Stimulated activated CD8-positive, alpha-beta memory T cell treated with anti-CD3 and anti-CD28 coated beads, Interleukin-2, amount 100 ng/mL, for 48 hours (primary cell): ENCODE results near the gene TMTC3.

Experiments
- DNase-seq, 2 donors: peaks; one replicate each; pipeline ENCODE4 v3.0.0-alpha.2; 2020; ENCODE audit warnings: low read depth in 2 of 2

The TMTC3 gene

DNA sequence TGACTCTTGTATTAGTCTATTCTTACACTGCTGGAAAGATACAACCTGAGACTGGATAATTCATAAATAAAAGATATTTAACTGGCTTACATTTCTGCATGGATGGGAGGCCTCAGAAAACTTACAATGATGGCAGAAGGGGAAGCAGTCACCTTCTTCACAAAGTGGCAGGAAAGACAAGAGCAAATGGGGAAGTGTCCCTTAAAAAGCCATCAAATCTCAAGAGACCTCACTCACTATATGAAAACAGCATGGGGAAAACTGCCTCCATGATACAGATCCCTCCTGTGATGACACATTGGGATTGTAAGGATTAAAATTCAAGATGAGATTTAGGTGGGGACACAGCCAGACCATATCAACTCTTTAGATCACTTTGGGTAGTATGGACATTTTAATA, 83.7 kb downstream of the TMTC3 start:
- DNase-seq, result no peak

DNA sequence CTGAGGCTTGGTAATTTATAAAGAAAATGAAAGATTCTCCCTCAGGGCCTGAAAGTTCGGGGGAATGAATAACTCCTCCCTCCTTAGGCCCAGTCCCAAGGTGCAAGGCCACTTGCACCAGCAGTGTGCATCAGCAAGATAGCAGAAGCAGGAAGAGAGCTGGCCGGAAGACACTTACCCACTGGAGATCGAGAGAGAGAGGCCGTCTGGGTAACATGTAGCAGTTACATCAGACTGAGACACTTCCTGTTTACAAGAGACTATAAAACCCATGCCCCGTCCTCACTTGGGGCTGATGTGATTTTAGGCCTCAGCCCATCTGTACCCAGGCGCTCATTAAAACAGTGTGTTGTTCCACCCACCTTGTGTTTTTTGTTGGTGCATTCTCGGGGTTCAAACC, 85.2 kb downstream of the TMTC3 start:
- DNase-seq, result no peak

GRCh38 chr12:88227871-88228270, 85.8 kb downstream of the TMTC3 start:
- no peak for DNase-seq

DNA sequence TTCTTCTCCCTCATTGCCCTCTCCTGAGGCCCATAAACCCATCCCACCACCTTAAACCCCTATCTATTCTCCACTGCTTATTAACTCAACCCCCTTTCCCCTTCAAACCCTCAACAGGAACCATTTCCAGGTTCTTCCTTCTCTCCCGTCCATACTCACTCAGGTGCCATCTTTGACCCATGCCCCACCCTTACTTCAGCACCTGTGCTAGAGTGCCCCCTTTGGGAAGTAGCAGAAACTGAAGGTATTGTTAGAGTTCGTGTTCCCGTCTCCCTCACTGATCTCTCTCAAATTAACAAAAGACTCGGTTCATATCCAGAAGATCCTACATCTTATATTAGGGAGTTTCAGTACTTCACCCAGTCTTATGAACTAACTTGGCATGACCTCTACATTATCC, 86.6 kb downstream of the TMTC3 start:
- no peak for DNase-seq

- no peak for DNase-seq
These were observed 88.2 kb downstream of the TMTC3 start for GRCh38 chr12:88230271-88230670.

- DNase-seq, result no peak
These were observed 93.2 kb downstream of the TMTC3 start for GRCh38 chr12:88235183-88235833.

DNA sequence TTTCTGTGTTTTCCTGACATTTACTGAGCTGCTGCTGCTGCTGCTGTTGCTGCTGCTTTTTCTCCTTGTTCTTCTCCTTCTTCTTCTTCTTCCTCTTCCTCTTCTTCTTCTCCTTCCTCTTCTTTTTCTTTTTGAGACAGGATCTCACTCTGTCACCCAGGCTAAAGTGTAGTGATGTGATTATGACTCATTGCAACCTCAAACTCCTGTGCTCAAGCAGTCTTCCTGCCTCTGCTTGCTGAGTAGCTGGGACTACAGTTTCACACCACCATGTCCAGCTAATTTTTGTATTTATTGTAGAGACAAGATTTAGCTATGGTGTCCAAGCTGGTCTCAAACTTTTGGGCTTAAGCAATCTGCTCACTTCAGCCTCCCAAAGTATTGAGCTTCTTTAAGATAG, 95.8 kb downstream of the TMTC3 start:
- no peak for DNase-seq

GRCh38 chr12:88238406-88238805, 96.3 kb downstream of the TMTC3 start:
- DNase-seq, result no peak

DNA sequence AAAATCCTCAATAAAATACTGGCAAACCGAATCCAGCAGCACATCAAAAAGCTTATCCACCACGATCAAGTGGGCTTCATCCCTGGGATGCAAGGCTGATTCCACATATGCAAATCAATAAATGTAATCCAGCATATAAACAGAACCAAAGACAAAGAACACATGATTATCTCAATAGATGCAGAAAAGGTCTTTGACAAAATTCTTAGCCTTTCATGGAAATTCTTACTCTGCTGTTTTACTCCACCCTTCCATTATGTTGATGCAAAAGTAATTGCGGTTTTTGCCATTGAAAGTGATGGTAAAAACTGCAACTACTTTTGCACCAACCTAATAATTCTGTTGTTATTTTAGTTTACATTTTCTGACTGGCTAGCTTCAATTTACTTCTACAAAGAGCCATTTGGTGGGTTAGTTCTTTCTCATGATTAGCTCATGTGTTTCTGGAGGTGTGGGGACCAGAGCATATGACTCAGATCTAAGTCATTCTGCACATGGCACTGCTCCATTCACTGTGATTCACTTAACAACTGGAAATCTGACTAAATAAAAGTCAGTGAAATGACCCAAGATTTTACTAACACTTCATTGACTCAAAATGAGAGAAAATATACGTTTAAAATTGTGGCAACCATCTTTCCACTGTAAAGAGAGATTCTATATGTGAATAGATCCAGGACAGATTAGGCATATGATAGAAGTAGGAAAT, 99.9 kb downstream of the TMTC3 start:
- no peak for DNase-seq

DNA sequence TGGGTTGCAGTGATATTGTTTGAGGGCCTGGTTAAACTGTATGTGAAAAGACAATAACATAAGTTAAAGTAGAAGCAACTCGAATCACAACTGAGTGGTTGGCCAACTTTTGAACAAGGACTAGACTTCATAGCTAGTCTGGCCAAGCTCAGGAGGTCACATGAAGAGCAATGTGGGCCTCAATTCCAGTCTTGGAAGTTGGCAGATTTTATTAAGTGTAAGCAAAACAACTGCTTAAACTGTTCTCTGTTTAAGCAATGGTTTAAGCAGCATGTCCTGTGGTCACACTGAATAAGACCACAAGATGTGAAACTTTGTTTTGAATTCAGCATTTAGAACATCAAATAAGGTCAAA, 100.4 kb downstream of the TMTC3 start:
- no peak for DNase-seq

DNA sequence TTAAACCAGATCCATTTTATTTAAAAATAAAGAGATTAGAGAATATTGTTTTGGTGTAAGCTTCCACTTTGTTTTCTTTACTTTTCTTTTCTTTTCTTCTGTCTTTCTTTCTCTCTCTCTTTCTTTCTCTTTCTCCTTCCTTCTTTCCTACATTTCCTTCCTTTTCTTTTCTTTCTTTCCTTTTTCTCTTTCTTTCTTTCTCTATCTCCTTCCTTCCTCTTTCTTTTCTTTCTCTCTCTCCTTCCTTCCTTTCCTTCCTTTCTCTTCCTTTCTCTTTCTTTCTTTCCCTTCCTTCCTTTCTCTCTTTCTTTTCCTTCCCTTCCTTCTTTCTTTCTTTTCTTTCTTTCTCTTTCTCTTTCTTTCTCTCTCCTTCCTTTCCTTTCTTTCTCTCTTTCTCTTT, 100.8 kb downstream of the TMTC3 start:
- no peak for DNase-seq

DNA sequence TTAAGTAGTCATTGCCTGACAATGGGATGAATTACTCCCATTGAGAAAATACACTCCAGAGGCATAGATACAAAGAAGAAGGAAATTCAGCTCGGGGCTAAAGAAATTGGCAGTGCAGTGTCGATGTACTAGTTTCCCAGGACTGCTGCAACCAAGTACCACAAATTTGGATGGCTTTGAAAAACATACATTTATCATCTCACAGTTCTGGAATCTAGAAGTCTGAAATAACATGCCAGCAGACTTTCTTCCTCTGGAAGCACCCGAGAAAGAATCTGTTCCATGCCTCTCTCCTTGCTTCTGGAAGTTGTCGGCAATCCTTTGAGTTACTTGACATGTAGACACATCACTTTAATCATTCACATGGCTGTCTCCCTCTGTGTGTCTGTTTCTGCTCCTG, 101.9 kb downstream of the TMTC3 start:
- no peak for DNase-seq

DNA sequence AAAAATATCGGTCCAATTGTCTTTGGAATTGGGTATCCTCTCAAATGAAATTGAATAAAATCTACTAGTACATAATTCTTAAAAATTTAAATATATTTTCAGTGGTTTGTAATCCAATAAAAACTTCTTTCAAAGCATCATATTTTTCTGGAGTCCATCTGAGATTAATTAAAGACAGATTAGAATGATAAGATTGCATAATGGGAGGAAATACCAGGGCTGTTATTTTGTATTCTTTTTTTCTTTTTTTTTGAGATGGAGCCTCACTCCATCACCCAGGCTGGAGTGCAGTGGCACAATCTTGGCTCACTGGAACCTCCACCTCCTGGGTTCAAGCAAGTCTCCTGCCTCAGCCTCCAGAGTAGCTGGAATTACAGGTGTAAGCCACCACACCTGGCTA, 103.8 kb downstream of the TMTC3 start:
- no peak for DNase-seq

GRCh38 chr12:88247241-88247643, 105.1 kb downstream of the TMTC3 start:
- DNase-seq, result no peak

DNA sequence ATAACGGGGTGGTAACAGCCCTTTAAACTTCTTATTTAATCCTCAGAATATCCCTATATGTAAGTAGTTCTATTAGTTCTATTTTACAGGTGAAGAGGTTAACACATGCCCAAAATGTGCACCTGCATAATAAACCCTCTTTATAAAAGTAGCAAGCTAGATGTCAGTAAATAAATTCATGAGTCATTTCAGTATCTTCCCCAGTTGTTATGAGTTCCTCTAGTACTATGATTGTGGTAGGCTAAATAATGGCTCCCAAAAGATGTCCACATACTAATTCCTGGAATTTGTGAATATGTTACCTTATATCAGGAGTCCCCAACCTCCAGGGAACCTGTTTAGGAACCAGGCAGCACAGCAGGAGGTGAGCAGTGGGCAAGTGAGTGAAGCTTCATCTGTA, 106.5 kb downstream of the TMTC3 start:
- DNase-seq, result no peak
